GM23248 (cell line): ENCODE data around the gene BLCAP.

Source experiments
- EZH2 ChIP-seq: fragments of 200-600 bp; sonication (generic); IDR thresholded peaks from 2 replicates; pipeline ENCODE4 v1.6.1; 2018; ENCODE audit warnings: antibody characterized with exemption, mild to moderate bottlenecking; ENCODE audit not compliant: insufficient read depth, poor library complexity, severe bottlenecking
- EZH2phosphoT487 ChIP-seq: fragments of 200-600 bp; sonication (generic); IDR thresholded peaks from 2 replicates; pipeline ENCODE4 v1.6.1; 2018; ENCODE audit warnings: antibody characterized with exemption, moderate library complexity, mild to moderate bottlenecking, low read depth; ENCODE audit not compliant: insufficient read depth

- no peak for TF ChIP-seq EZH2
- no peak for TF ChIP-seq EZH2phosphoT487
Observed at GRCh38 chr20:37556538-37556937, 28.9 kb upstream of the BLCAP start.
